Adrenal gland (tissue), 5 donors: ENCODE data around the gene ICE2.

Experiments used
- POLR2A ChIP-seq, 2 donors: fragments of 450-650 bp; IDR thresholded peaks; one replicate each; pipeline ENCODE4 v1.6.1; 2017; ENCODE audit warnings: antibody characterized with exemption in 2 of 2, mild to moderate bottlenecking in 2 of 2, moderate library complexity in 1 of 2
- TF ChIP-seq, protein P1 (sequence below), 6 experiments: fragments of 450-650 bp in 4 of 6; fragments of 200-600 bp in 2 of 6; sonication (generic) in 1 of 6; IDR thresholded peaks; 1 replicate in 5 of 6; 2 replicates in 1 of 6; pipeline versions ENCODE4 v1.5.1 to v1.8.0; 2016 to 2021; ENCODE audit warnings: antibody characterized with exemption in 6 of 6, mild to moderate bottlenecking in 2 of 6, moderate library complexity in 1 of 6
- donor health status: DM: no; HTN: no; CAD: no.

DNA sequence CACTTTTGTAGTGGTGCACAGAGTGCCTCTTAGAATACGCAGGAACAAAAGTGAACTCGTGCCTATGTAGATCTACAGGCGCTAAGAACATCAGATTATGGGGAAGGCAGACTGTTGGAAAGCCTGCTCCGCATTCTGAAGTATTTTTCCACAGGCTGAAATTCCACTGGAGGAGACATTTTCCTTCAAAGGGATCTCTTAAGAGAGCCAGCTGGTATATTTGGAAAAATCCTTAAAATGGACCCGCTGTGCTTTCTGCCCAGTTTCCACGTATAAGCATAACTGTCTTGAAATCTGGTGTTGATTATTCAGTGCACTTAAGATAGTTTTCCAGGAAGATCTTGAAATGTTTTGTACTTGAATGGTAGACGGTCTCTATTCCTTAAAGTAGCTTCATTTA lies 34.7 kb upstream of the ICE2 start:
- TF ChIP-seq, protein P1, sequence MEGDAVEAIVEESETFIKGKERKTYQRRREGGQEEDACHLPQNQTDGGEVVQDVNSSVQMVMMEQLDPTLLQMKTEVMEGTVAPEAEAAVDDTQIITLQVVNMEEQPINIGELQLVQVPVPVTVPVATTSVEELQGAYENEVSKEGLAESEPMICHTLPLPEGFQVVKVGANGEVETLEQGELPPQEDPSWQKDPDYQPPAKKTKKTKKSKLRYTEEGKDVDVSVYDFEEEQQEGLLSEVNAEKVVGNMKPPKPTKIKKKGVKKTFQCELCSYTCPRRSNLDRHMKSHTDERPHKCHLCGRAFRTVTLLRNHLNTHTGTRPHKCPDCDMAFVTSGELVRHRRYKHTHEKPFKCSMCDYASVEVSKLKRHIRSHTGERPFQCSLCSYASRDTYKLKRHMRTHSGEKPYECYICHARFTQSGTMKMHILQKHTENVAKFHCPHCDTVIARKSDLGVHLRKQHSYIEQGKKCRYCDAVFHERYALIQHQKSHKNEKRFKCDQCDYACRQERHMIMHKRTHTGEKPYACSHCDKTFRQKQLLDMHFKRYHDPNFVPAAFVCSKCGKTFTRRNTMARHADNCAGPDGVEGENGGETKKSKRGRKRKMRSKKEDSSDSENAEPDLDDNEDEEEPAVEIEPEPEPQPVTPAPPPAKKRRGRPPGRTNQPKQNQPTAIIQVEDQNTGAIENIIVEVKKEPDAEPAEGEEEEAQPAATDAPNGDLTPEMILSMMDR (IDR thresholded peaks at IDR 0.05) = no peak
- no peak for TF ChIP-seq POLR2A (IDR thresholded peaks at IDR 0.05)
